ENCODE data around the gene LRRC45. TPM values are rescaled to one million over a fixed set of nuclear protein-coding genes. Genes with fewer than 3 reads are reported as not detected.

LRRC45 gene
- total RNA-seq, 2 experiments from 2014 or later, result 41.2 to 52.0 TPM

GRCh38 chr17:82035956-82036633, 13.0 kb downstream of the LRRC45 start:
- Histone ChIP-seq H3K27ac (ENCODE audit: low read depth, low read length, poor library complexity, severe bottlenecking) (no peak overlapping the region), H2AFZ (ENCODE audit: low read length) (no peak overlapping the region), H3K79me2 (ENCODE audit: insufficient read depth, low read depth, low read length) (no peaks in the 10 kb centered on the region), H3K9me3 (ENCODE audit: low read length) (no peaks in the 10 kb centered on the region), H3K4me3 (ENCODE audit: low read depth, low read length, poor library complexity, severe bottlenecking) (peak overlapping the region; percentile 72), H3K4me2 (ENCODE audit: low read length) (peak overlapping the region; percentile 92), H3K9me2 (ENCODE audit: insufficient read depth, low read length) (no peaks in the 10 kb centered on the region), H3K4me1 (ENCODE audit: insufficient read depth, low read length, poor library complexity, severe bottlenecking) (peaks cover 21% of the 10 kb centered on the region), H3K36me3 (ENCODE audit: insufficient read depth, low read length) (no peaks in the 10 kb centered on the region), H4K20me1 (ENCODE audit: insufficient read depth, low read length) (0 out of 2 replicates have a peak, but pooled peaks cover 5% of the 10 kb centered on the region)
- no peak for DNase-seq (ENCODE audit: low spot score)
- CTCF ChIA-PET (ENCODE audit: unreplicated experiment), result interaction anchor here (0.5 to 0.6 kb wide), 2 partner anchors 13 to 88 kb away, joined by 3 read pairs; no protein-coding TSS in a partner anchor
- intact Hi-C loops (cut with micrococcal nuclease; ENCODE audit: unreplicated experiment), result loop anchor here (5.0 kb wide), 1 partner anchor 164 kb away; the partner anchor contains the start of gene ARHGDIA
- TF ChIP-seq EZH2phosphoT487 (IDR thresholded peaks at IDR 0.05; ENCODE audit: borderline replicate concordance, low read depth, low read length), result no peak
- TF ChIP-seq CTCF (conservative IDR thresholded peaks at IDR 0.05; ENCODE audit: low read length), result no peak
- POLR2A ChIA-PET, result interaction anchor here (0.6 to 1.2 kb wide), 2 partner anchors 13 to 90 kb away, joined by 3 to 4 read pairs; partner anchors contain the start of genes CENPX and LRRC45
- BruUV-seq (replicated peaks), result TSS peak; percentile 96

GRCh38 chr17:82036634-82037091, 13.6 kb downstream of the LRRC45 start:
- ChIA-PET POLR2A (interaction anchor here (0.6 kb wide), 1 partner anchor 90 kb away, joined by 3 read pairs; no protein-coding TSS in a partner anchor), CTCF (ENCODE audit: unreplicated experiment) (no interaction called here)
- 0 out of 2 replicates have a peak, but pooled peaks cover 5% of the 10 kb centered on the region for H4K20me1 ChIP-seq (ENCODE audit: insufficient read depth, low read length)
- H3K79me2 ChIP-seq (ENCODE audit: insufficient read depth, low read depth, low read length), result no peaks in the 10 kb centered on the region
- peaks cover 19% of the 10 kb centered on the region for H3K4me1 ChIP-seq (ENCODE audit: insufficient read depth, low read length, poor library complexity, severe bottlenecking)
- no peak overlapping the region for H2AFZ ChIP-seq (ENCODE audit: low read length)
- peak overlapping the region; percentile 72 for H3K4me3 ChIP-seq (ENCODE audit: low read depth, low read length, poor library complexity, severe bottlenecking)
- intact Hi-C loops (cut with micrococcal nuclease; ENCODE audit: unreplicated experiment), result loop anchor here (1.0 to 5.0 kb wide), 4 partner anchors 13 to 164 kb away; partner anchors contain the start of genes ARHGDIA, FASN, GPS1 and LRRC45
- no peaks in the 10 kb centered on the region for H3K9me3 ChIP-seq (ENCODE audit: low read length)
- H3K36me3 ChIP-seq (ENCODE audit: insufficient read depth, low read length), result no peaks in the 10 kb centered on the region
- no peak for TF ChIP-seq EZH2phosphoT487 (IDR thresholded peaks at IDR 0.05; ENCODE audit: borderline replicate concordance, low read depth, low read length)
- TF ChIP-seq CTCF (conservative IDR thresholded peaks at IDR 0.05; ENCODE audit: low read length), result no peak
- DNase-seq (ENCODE audit: low spot score), result no peak
- peak overlapping the region; percentile 70 for H3K27ac ChIP-seq (ENCODE audit: low read depth, low read length, poor library complexity, severe bottlenecking)
- peak overlapping the region; percentile 92 for H3K4me2 ChIP-seq (ENCODE audit: low read length)
- H3K9me2 ChIP-seq (ENCODE audit: insufficient read depth, low read length), result no peaks in the 10 kb centered on the region
- BruUV-seq (replicated peaks), result no TSS peak
